ENCODE results near the gene ADAMTS2.
A peak's percentile ranks its signal among the peaks of the same experiment; 100 is the strongest.

The ADAMTS2 gene

DNA sequence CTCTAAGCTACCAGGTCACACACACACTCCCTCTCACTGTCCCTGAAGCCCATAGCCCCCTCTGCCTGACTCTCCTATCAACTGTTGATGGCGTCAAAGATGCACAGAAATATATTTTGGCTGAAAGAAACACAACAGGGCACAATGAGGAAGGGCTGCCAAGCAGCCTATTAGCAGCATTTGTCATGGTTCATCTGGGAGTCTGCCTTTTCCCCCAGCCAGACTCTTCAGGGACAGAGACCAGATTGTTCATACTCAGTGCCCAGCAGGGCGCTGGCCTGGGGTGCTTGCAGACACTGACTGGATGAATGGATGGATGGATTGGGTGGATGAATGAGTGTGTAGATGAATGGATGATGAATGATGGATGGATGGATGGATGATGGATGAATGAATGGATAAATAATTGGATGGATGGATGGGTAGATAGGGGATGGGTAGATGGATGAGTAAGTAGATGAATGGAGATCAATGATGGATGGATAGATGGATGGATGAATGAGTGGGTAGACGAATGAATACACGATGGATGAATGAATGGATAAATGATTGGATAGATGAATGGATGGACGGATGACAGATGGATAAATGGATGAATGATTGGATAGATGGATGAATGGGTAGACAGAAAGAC lies 90.5 kb downstream of the ADAMTS2 start:
- no peak for DNase-seq (ENCODE audit: low spot score)

DNA sequence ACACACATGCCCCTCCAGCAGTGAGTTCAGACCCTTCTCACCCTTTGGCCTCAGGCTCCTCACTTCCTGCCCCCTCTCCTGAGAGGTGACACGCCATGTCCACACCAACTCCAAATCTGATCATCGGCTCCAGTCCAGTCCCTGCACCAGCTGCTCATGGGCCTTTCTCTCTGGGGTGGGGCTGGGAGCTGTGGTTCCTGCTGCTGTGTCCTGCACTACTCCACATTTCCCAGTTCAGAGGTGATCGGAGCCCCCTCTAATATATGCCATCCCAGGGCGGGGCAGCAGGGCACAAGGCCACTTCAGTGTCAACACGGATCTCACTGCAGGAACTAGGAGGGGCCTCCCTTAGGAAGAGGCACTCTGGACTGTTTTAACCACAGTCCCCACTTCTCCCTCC lies 91.5 kb downstream of the ADAMTS2 start:
- DNase-seq (ENCODE audit: low spot score): no peak

DNA sequence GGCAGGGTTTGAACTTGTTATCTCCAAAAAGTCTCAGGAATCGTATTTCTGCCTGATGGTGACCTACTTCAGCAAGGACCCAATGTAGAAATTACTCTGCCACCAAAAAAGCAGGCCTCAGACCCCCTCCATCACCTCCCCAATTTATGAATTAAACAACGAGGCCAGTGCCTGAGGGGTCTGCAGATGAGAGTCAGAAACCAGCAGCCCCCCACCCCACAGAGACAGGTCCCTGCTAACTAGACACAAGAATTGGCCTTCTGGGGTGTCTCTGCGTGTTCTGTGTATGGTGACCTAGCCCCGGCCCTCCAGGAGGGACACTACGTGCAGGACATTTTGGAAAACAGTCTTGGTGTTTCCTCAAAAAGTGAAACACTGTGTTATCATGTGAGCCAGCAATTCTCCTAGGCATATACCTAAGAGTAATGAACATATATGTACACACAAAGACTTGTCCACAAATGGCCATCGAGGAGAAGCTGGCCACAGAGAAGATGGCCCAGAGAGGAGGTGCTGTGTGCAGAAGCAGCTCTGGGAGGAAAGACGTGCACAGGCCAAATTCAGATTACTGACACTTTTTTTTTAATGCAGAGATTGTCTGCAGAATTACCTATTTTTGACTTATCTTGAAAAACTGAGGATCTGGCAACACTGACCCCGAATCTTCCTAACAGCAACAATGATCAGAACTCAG lies 93.8 kb downstream of the ADAMTS2 start:
- no peak for DNase-seq (ENCODE audit: low spot score)

DNA sequence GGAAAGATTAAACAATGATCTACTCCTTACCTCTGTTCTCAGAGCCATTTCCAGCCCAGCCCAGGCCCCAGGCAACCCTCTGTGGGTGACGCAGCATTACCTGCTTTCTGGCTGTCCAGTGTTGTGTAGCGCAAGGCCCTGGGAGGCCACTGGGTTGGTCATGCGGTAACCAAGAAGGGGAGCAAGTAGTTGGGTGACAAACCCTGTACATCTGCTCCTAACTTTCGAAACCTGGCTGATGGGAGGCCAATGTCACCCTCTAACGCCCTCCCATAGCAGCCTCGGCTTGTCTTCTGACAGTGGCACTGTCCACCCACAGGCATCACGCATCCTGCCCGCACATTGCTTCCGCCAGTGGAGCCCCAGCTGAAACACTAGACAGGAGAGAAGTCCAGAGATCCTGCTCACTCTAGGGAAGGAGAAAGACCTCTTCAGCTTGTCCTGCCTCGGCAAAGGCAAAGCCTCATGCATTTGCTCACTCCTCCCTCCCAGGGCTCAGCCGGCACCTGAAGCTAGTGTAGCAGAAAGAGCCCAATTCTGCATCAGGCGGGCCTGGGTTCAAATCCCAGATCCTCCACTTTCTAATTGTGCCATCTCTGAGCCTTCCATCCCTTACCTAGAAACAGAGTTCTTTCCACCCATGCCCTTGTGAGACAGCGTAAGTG lies 94.6 kb downstream of the ADAMTS2 start:
- DNase-seq (ENCODE audit: low spot score): no peak

DNA sequence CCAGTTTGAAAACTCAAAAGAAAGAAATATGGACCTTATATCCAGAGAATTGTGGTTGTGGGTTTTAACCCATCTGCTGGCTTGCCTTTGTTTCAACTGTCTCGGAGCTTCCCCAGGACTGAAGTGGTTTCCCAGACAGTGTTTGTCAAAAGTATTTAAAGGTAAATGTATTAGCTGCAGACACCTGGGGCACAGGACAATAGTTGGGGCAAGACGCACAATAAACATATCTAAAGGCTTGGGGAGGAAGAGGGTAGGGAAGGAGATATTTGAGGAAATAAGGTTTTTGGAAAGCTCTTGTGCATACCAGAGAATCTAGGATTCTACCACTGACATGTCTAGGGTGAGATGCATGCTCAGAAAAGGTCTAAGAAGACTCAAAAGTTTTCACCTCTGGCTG lies 99.0 kb downstream of the ADAMTS2 start:
- no peak for DNase-seq (ENCODE audit: low spot score)

DNA sequence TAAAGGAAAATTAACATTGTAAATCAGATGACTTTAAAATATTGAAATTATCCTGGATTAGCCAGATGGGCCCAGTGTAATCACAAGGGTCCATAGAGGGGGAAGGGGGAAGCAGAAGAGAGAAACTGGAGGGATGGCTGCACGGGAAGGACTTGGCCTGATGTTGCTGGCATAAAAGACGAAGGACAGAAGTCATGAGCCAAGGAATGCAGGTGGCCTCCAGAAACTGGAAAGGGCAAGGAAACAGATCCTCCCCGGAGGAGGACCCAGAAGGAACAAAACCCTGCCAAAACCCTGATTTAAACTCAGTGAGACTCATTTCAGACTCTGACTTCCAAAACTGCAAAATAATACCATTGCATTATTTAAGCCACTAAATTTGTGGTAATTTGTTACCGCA lies 100.2 kb downstream of the ADAMTS2 start:
- no peak for DNase-seq (ENCODE audit: low spot score)

DNA sequence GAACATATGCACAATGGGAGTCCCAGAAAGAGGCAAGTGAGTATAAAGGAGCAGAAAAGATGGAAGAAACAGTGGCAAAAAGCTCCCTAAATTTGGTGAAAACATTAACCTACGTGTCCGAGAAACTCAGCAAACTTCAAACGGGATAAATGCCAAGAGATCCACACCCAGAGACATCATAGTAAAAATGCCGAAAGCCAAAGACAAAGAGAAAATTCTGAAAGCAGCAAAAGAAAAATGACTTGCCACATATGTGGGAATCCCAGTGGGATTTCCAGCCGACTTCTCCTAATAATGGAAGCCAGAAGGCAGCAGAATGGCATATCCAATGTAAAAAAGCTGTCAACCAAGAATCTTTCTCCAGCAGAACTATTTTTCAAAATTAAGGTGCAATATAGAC lies 101.2 kb downstream of the ADAMTS2 start:
- no peak for DNase-seq (ENCODE audit: low spot score)

DNA sequence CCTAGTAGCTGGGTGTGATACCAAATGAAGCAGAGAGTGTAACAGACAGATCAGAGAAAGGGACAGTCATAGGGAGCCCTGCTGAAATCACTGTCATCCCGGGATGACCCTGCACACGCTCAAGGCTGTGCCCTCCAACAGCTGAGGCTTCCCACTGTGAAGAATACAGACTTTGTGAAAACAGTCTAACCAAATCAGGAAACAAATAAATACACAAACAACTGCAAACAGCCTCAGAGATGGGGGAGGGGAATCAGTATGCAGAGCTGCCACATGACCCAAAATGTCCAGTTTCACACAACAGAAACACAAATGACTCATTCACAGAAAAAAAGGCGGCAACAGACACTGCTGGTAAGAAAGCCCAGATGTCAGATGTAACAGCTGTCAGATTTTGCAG lies 101.9 kb downstream of the ADAMTS2 start:
- DNase-seq (ENCODE audit: low spot score): peak; percentile 78

DNA sequence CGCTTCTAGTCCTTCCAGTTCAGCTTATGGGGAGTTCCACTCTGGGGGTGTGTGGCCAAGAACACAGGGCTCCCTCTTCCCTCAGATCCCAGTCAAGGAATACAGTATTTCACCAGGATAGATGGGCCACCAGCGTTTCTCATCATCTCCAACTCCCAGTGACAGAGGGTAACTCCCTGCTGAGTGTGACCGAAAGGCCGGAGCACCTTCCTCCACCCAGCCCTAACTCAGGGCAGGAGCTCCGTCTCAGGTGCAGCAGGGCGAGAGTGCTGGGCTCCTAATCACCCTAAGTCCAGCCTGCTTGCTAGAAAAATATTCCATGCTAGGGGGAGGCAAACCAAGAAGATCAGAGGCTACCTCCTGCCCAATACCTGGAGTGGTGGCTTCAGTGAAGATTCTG lies 102.6 kb downstream of the ADAMTS2 start:
- no peak for DNase-seq (ENCODE audit: low spot score)

DNA sequence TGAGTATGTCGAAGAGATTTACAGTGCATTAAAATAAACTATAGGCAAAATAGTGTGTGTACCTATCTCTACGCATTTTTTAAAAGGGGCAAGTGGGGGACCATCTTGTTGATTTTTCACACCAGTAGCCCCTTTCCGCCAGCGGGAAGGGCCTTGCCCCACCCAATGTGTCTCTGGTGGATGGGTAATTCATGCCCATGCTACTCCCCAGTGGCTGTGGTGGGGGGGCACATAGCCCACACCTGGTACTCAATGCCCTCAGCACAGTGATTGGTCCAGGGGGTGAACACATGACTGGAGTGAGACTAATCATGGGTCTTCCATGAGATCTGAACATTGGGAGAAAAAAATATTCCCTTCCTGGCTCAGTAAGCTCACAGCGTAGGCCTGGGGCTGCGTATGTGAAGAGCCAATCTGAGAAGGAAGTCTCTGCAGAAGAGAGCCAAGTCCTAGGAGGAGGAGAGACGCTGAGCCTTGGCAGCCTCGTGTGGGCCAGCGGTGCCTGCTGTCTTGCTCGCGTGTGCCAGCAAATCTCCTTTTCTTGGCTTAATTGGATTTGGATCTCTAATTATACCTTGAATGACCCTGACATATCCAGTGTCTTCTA lies 103.4 kb downstream of the ADAMTS2 start:
- no peak for DNase-seq (ENCODE audit: low spot score)

DNA sequence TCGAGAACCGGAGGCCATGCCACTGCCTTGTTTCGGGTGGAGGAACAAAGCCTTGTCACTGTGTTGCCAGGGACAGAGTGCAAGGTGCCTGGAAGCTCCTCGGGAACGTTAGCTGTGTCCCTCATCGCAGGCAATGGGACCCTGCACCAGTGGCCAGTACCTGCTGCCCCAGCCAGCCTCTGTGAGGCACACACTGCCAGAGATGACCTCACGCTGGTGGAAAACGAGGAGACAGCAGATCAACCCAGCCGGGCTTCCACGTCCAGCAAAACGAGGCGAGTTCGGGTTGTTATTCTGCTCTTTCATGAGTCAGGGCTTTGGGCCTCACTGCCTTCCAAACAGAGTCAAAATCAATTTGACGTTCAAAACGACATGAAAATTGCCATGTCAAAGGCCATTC lies 104.1 kb downstream of the ADAMTS2 start:
- DNase-seq (ENCODE audit: low spot score): peak; percentile 70

DNA sequence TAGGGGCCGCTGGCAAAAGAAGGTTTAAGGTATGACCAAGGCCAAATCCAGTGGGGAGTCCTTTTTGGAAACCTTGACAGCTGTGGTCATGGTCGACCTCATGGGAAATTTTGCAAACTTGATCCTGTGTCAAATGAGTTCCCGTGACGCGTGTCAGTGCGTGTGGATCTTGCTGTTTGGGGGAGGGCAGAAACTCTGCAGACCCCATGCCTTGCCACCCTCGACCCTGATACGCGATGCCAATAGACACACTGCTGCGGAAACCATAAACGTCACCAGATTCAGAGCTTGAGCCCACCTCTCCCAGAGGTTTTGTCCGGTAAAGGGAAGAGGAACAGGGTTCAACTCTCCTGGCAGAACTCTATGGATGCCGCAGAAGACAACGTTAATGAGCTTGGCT lies 104.7 kb downstream of the ADAMTS2 start:
- no peak for DNase-seq (ENCODE audit: low spot score)

DNA sequence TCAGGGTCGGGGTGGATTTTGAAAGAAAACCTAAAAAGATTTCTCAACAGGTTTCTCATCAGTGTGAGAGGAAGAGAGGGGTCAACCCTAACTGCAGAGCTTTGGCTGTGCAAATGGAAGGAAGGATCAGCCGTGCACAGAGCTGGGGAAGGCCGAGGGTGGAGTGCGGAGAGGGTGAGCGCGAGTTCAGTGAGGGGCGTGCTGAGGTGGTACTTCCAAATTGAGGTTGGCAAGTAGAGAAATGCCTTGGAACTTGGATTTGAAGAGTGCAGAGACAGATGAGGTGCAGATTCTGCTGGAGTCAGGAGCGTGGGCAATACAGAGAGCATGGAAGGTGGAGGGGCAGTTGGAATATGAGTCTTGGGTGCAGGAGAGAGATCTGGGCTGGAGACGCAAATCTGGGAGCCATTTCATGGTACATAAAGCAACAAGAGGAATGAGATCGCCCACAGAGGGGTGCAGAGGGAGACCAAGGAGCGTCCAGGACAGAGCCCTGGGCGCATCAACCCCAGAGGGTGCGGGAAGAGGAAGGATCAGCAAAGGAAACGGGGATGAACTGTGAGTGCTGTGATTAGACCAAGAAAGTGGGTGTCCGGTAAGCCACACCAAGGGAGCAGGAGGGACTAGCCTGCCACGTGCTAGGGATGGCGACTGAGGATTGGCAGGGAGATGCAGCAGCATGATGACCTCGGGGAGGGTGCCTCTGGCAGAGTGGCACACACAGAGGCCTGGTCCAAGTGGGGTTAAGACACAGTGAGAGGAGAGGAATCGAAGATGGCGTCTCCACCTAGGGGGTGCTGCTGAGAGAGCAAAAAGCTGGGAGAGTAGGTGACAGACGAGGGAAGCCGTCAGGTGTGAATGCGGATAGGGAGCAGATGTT lies 105.8 kb downstream of the ADAMTS2 start:
- DNase-seq (ENCODE audit: low spot score): no peak

DNA sequence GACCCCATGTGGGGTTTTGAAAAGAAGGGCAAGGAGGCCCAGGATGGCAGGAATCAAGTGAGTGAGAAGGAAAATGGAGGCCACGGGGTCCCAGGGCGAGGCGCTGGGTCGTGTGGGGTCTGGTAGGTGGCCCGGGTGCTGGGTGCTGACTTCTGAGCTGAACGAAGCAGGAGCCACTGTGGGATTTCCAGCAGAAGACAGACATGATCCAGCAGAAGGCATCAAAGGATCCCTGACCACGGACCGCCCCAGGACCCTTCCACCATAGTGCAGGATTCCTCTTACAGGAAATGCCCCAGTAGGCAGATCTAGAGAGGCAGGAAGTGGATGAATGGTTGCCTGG lies 106.7 kb downstream of the ADAMTS2 start:
- DNase-seq (ENCODE audit: low spot score): no peak

DNA sequence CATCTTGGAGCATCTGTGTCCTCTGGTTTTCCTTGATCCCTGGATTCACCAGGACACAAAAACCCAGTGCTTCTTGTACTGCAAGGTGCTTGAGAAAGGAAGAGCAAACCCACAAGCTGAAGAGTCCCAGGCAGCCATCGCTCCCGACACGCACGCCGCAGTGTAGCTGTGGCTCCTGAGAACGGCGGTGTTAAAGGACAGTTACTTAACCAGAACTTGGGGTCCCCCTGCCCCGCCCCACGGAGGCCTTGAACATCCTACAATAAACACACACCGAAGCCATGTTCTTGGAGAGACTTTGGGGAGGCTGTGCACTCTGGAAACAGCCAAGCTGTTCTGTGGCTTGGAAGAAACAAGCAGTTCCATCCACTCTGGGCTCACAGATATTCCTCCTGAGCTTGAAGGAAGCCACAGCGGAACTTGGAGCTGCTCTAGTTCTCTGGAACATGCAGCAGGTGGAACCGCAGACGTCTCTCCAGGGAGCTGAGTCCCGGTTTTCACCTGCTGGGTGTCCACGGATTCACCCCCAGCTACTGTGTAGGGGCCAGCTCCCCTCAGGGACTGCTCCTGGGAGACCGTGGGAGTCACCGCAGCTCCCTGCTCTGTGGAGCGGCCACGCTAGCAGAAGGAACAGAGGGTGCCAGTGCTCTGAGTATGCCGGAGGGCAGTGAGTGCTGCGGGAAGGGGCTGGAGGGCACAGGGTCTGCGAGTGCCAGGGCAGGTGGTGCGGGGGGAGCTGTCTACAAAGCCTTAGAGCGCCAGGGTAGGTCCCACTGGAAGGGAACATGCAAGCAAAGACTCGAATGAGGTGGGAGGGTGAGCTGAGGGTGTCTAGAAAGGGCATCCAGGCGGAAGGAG lies 107.3 kb downstream of the ADAMTS2 start:
- DNase-seq (ENCODE audit: low spot score): no peak

DNA sequence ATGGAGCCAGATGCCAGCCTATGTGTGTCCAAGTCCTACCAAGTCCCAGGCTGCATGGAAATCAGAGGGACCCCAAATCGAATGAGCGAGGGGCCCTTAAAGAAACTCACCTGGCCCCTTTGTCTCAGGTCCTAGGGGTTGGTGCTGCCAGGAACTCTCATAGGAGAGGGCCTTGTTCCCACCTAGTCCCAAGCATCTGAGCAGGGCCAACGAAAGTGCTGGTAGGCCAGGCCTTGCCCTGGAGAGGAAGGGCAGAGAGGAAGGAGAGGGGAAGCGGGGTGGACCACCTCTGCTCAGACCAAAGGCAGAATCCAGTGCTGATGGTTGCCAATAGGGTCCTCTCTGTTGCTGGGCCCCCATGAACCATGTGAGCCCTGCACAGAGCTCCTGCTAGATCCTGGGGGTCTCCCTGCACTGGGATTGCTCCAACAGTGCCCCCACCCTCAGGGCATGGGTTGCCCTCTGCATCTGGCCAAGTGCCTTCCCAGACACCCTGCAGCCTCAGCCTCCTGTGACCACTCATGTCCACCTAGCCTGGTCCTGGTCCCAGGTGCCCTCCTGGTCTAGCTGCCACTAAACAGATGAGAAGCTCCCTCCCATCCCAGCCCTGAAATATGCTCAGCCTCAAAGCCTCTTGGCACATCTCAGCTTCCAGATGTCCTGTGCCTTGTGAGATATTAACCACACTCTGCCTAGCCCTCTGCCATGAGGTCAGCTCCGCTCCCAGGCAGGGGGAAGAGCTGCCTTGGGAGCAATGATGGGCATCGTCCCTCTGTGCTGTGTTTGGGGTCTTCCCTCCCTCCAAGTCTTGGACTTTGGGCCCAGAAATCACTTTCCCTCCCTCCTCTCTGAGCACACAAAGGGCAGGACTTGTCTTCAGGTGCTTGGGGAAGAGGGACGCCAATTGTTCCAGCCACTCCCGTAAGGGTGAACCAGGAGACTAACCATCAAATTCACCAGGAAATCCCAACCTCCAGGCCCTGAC lies 109.6 kb downstream of the ADAMTS2 start:
- DNase-seq (ENCODE audit: low spot score): no peak

DNA sequence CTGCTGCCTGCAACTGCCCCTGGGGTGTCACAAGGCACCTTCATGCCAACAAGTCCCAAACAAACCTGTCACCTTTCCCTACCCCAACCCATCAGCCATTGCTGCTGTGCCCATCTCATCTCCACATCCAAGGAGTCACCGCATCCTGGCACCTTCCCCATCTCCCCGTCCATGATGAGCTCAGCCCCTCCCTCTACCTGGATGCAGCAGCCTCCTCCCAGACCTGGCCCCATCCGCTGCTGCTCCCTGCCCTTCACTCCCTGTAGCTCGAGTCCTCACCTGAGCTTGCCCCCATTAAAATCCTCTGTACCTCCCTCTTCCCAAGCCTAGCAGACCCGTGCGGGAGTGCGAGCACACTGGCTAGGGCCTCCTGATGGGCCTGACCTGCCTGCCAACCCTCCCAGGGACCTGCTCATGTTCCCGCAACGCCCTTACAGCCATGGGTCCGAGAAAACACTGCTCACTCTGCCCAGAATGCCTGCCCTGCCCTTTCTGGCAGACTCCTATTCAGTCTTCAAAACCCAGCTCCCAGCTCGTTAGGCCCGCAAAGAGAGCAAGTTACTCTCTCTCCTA lies 110.6 kb downstream of the ADAMTS2 start:
- DNase-seq (ENCODE audit: low spot score): no peak

DNA sequence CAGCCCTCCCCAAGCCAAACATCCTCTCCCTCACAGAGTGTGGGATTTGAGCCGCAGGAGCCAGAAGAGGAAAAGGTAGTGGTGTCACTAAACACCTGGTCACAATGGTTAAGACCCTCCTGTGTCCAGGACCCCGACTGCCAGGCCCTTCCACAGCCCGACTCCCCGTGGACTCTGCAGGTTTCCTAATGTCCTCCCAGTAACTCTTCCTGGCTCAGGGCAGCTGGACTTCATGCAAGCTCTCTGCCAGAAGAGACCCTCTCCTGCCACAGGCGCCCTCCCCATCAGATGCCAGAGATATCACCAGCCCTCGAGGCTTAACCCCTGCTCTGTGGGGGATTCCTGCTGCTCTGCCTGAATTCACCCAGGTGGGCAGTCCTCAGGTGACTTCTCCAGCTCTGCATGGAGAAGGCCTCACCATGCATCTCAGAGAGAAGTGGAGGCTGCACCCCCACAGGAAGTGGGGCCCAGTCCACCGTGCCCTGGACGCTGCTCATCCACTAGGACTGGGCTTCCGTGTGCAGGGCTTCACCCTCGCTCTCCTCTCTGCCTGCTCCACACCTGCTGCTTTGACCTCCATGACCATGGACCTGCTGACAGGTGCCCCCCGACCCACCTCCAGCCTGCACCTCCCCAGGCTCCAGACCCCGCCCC lies 111.2 kb downstream of the ADAMTS2 start:
- no peak for DNase-seq (ENCODE audit: low spot score)

DNA sequence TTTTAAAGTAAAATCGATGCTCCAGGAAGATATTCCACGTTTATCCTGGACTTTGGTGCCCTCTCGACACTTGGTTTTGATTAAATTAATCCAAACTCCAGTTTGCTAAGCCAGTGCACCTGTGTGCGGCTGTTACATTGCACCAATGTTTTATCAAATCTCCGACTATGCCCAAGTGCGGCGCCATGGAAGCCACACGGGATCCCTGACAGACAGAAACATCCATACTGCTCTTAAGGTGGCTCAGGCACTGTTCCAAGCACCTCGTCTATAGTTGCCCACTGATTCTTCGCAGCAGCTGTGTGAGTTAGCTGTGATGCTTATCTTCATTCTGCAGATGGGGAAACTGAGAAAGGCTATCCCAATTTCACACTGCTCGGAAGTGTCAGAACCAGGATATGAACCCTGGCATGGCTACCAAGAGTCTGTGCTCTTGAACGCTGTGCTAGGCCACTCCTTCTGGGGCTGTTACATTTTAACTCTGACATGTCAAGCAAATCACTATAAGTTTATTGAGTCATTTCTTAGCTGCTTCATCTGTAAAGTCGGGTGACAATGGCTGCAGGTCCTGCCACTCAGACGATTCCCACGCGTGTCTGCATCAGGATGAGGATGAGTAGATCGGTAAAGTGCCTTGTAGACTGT lies 113.0 kb downstream of the ADAMTS2 start:
- DNase-seq (ENCODE audit: low spot score): no peak
